Retinal pigment epithelial cell (primary cell): ENCODE data around the gene CIAO2B.

ENCODE experiments used
- DNase-seq: peaks from one replicate; pipeline ENCODE4 v3.0.0-alpha.2; 2010; ENCODE audit warnings: low read depth
- H3K4me3 ChIP-seq: 2 replicates; pipeline ENCODE4 v1.5.1; 2011; ENCODE audit warnings: mild to moderate bottlenecking, low read length, control low read depth, moderate library complexity
- CTCF ChIP-seq: conservative IDR thresholded peaks from 2 replicates; pipeline ENCODE4 v1.5.1; 2011; ENCODE audit warnings: low read depth, low read length, control low read depth, inconsistent platforms

CIAO2B gene

GRCh38 chr16:66895689-66895979 lies 38.6 kb downstream of the CIAO2B start:
- no peak overlapping the region for H3K4me3 ChIP-seq
- TF ChIP-seq CTCF, result no peak
- DNase-seq, result no peak

GRCh38 chr16:66894948-66895688 lies 39.1 kb downstream of the CIAO2B start:
- DNase-seq, result no peak
- TF ChIP-seq CTCF, result peak; percentile 91

GRCh38 chr16:66894055-66894454 lies 40.1 kb downstream of the CIAO2B start:
- TF ChIP-seq CTCF, result no peak
- DNase-seq, result no peak
- H3K4me3 ChIP-seq, result no peak overlapping the region

More at GRCh38 chr16:66894948-66895688, 39.1 kb downstream of the CIAO2B start:
- no peak overlapping the region for H3K4me3 ChIP-seq

GRCh38 chr16:66891797-66892196 lies 42.4 kb downstream of the CIAO2B start:
- no peak overlapping the region for H3K4me3 ChIP-seq
- no peak for TF ChIP-seq CTCF
- DNase-seq, result no peak

- no peak overlapping the region for H3K4me3 ChIP-seq
- no peak for DNase-seq
- TF ChIP-seq CTCF, result no peak
Observed at GRCh38 chr16:66891360-66891759, 42.8 kb downstream of the CIAO2B start.

GRCh38 chr16:66890799-66891198 lies 43.4 kb downstream of the CIAO2B start:
- H3K4me3 ChIP-seq, result no peak overlapping the region
- DNase-seq, result no peak
- no peak for TF ChIP-seq CTCF

- DNase-seq, result no peak
- H3K4me3 ChIP-seq, result no peak overlapping the region
- TF ChIP-seq CTCF, result no peak
Observed at GRCh38 chr16:66889622-66890021, 44.6 kb downstream of the CIAO2B start.
